Stimulated activated CD4-positive, alpha-beta T cell treated with anti-CD3 and anti-CD28 coated beads, Interleukin-4, amount 100 ng/mL, for 24 hours (primary cell): ENCODE results near the gene ZBTB7A.
"Not testable (repeated sequence)": the region's sequence is repeated elsewhere in the genome, so short reads cannot be mapped to it uniquely, and the experiment has no call there.

ENCODE experiments used
- DNase-seq: peaks from one replicate; pipeline ENCODE4 v3.0.0-alpha.2; 2020

ZBTB7A gene

GRCh38 chr19:4013886-4014540 is 52.7 kb downstream of the ZBTB7A start:
- DNase-seq = no peak

GRCh38 chr19:4012975-4013634 is 53.6 kb downstream of the ZBTB7A start:
- no peak for DNase-seq

GRCh38 chr19:4012092-4012974 is 54.4 kb downstream of the ZBTB7A start:
- DNase-seq = no peak

- DNase-seq = not testable (repeated sequence)
These were observed 55.3 kb downstream of the ZBTB7A start for GRCh38 chr19:4011430-4011829.

GRCh38 chr19:4010808-4011110 is 55.9 kb downstream of the ZBTB7A start:
- no peak for DNase-seq

- no peak for DNase-seq
These were observed 56.5 kb downstream of the ZBTB7A start for GRCh38 chr19:4009990-4010807.

GRCh38 chr19:4007836-4008539 is 58.7 kb downstream of the ZBTB7A start:
- peak; percentile 30 for DNase-seq

GRCh38 chr19:4007021-4007835 is 59.5 kb downstream of the ZBTB7A start, which contains the start of gene PIAS4:
TSS of gene PIAS4 (plus strand) at chr19:4007736. CDS start at chr19:4007761, 25 bp downstream.
- DNase-seq = peak; percentile 93

GRCh38 chr19:4005436-4005835 is 61.3 kb downstream of the ZBTB7A start:
- DNase-seq = not testable (repeated sequence)

- not testable (repeated sequence) for DNase-seq
These were observed 65.9 kb downstream of the ZBTB7A start for GRCh38 chr19:4000798-4001197.

GRCh38 chr19:3998667-3999412 is 67.9 kb downstream of the ZBTB7A start:
- DNase-seq = not testable (repeated sequence)

- no peak for DNase-seq
These were observed 71.1 kb downstream of the ZBTB7A start for GRCh38 chr19:3995607-3996006.
